IPS DF 4.7 (cell line): Measurements from ENCODE around the gene TSPAN1.
"Not testable (repeated sequence)": the region's sequence is repeated elsewhere in the genome, so short reads cannot be mapped to it uniquely, and the experiment has no call there.

Source experiments
- DNase-seq: peaks from one replicate; pipeline ENCODE4 v3.0.0-alpha.2; 2013; ENCODE audit warnings: low spot score; ENCODE audit errors: extremely low read depth

Gene TSPAN1

GRCh38 chr1:46218443-46218842 lies 43.6 kb downstream of the TSPAN1 start:
- no peak for DNase-seq

GRCh38 chr1:46219551-46220520 lies 44.9 kb downstream of the TSPAN1 start:
- DNase-seq, result no peak

GRCh38 chr1:46220808-46221207 lies 45.9 kb downstream of the TSPAN1 start:
- DNase-seq, result no peak

GRCh38 chr1:46221749-46222148 lies 46.9 kb downstream of the TSPAN1 start:
- no peak for DNase-seq

GRCh38 chr1:46223055-46223454 lies 48.2 kb downstream of the TSPAN1 start:
- not testable (repeated sequence) for DNase-seq

- DNase-seq, result peak; percentile 60
These were observed 48.6 kb downstream of the TSPAN1 start for GRCh38 chr1:46223472-46223943.

- DNase-seq, result no peak
These were observed 50.1 kb downstream of the TSPAN1 start for GRCh38 chr1:46224966-46225365.

GRCh38 chr1:46231231-46231630 lies 56.3 kb downstream of the TSPAN1 start:
- not testable (repeated sequence) for DNase-seq
